Kasumi-1 (cell line): ENCODE results near the gene KDM4B.
"Not testable (repeated sequence)": the region's sequence is repeated elsewhere in the genome, so short reads cannot be mapped to it uniquely, and the experiment has no call there.

ENCODE experiments used
- DNase-seq, 2 experiments: peaks; one replicate each; lab custom pipeline; 2025; lab: John Stamatoyannopoulos, UW

The KDM4B gene

DNA sequence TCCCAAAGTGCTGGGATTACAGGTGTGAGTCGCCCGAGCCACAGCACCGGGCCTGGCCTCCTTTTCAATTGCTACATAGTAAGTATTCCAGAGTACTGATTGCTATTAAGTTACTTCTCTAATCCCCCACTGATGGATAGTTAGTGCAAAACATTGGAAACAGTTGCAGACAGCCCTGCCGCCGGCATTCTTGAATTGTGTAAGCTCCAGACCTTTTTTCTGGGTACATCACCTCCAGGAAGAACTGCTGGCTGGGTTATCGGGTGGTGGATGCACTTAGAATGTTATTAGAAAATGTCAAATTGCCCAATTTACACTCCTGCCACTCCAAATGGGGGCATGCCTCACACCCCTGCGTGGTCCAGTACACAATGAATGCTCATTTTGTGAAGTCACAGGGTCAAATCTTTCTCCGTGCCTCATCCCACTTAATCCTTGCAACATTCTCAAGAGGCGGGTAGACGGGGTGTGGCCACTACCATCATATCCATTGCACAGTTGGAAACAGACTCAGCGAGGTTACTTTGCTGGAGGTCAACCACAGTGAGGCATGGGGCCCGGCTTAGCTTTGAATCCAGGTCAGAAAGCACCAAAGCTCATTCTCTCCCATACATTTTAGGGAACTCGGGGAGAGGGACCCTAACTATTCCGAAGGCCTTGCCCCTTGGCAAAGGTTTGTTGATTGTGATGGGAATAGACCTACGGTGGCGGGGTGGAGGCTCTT, 1.0 kb upstream of the KDM4B start:
- no peak for DNase-seq

DNA sequence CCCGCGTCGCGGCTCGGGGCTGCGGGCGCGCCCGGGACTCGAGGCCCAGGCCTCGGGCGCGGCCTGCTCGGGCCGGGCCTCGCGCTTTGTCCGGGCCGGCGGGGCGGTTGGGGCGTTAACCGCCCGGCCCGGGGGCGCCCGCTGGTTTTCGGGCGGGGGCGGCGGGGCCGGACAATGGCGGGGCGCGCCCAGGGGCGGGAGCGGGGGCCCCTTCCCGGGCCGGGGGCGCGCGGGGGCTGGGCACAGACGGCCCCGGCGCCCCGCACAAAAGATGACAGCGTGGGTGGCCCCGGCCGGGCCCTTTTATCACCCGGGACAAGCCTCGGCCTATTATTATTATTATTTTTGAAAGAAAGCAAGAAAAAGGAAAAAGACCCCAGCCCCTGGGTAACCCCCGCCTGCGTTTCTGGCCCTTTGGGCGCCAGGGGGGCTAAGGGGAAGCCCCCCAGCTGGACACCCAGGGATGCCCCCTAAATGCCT, 419 bp downstream of the KDM4B start:
- no peak for DNase-seq

DNA sequence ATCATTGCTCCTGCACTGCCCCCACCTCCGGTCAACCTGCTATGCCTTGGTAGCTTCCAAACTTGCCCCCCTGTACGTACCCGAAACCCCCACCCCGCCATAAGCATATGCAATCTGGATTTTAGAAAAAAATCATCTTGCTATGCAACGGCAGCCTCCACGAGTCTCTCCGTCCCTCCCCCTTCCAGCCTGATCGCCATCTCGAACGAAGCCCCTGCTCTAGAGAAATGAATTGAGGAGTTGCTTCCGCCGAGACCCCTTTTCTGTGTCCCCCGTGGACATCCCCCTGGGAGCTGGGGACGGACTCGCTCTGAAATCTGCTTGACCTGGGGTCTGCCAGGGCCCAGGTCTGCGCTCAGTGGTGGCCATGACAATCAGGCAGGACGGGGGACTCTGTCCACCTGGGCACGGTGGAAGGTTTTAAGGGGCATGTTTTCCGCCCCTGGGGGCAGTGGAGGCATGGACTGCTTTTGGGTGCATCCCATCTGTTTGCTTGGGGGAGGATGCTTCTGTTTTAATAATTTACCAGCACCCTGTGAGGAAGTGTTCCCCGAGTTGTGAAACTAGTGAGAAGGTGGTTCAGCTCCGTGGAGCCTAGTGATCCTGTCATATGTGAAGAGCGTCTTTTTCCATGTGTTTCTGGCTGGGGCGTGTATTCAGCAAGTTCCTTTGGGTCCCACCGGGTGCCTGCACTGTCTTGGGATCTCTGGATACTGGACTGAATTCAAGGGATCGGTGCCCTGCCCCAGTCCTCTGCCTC, 1.0 kb downstream of the KDM4B start:
- peak; percentile 23 to 41 for DNase-seq

DNA sequence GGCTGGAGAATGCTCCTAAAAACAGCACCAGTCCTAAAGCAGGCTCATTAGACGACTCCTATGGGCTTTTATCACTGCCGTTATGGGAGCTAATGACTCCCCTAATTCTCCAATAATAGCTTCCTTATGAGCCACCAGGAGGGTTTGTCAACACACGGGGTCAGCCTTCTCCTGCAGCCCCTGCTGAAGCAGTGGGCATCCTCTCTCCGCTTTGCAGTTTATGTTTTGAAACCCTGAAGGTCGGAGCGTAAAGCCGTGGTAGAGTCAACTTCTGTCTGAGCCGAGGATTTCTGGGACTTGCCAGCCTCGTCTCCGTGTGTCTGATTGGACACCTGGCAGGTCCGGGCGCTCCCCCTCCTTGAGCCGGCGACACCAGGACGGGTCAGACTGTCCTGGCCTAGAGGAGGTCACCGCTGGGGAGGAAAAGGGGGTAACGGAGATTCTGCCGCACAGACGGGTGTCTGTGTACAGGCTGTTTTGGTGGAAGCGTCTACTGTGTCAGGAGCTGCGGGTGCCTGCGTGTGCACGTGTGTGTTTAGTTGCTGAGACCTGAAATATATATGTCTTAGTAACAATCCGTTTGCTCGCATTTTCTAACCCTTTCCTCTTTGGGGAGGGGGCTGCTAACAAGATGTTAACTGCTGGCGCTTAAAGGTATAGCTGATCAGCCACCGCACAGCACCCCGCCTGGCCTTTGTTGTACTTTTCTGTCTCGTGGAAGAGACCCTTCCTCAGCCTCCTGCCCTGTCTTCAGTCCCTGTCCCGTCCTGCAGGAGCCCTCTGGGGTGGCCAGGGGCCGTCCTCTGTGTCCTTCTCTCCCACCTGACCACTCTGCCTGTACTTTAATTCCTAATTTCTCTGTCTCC, 1.9 kb downstream of the KDM4B start:
- peak; percentile 31 to 41 for DNase-seq

DNA sequence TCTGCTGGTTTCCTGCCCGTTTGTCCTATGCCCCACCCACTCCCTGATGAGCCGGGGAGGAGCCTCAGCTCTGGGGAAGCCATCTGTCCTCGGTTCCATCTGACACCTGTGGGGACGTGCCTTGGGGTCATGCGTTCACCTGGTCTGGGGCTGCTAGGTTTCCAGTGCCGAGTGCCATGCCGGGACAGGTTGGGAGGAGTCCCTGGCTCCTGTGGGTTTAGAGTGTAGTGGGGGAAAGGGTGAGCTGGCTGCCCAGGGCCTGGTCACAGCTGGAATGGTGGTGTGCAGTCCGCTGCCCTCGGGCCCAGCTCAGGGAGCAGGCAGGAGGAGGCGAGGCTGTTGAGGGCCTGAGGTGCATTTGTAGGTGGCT, 2.5 kb downstream of the KDM4B start:
- no peak for DNase-seq

DNA sequence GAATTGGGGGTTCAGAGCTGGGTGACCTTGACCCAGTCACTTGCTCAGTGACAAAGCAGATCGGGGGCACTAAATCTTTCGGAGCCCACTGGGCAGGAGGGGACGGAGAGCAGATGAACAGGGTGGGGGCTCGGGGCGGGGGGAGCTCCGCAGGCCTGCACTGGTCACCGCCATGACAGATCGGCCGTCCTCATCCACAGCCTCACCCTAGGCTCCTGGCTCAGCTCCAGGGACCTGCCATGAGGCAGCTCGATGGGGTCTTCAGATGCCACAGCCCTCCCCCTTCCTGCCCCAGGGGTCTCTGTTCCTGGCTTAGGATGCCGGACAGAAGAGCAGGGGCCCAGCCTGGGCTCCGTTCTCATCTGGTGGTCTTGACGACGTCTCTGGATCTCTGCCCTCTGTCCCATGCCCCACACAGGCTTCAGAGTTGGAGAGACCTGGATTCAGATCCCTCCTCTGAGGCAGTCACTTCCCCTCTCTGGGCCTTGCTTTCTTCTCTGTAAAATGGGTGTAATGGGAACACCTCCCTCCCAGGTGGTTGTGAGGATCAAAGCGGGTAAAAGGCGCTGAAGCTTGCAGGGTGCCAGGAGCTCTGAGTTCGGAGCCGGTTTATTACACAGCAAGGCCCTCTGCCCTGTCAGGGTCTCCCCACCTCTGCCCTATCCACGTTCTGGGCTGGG, 3.0 kb downstream of the KDM4B start:
- no peak for DNase-seq

DNA sequence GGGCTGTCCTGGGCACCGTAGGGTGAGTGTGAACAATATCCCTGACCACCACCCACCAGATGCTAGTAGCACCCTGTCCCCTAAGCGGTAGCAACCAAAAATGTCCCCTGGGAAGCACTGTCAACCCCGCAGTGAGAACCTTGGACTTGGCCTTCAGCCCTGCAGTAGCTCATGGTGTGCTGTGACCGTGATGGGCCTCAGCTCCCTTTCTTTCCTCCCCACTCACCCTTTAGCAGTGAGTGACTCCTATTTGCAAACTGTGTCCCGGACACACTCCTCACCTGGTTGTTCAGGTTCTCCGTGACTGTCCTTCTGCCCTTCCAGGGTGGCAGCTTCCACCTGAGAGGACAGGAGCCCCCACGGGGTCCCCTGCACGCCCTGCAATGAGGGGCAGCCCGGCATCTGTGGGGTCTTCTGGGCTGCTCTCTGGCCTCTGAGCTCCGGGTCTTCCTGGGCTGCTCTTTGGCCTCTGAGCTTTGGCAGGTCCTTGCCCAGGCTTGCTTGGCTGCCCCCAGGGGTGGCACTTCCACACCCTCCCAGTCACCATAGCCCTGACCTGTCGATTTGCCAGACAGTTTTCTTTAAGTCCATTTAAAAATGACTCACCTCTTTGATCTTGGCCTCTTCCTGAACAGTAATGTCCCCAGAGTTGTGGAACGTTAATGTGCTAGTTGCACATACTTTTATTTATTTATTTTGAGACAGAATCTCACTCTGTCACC, 3.8 kb downstream of the KDM4B start:
- no peak for DNase-seq

DNA sequence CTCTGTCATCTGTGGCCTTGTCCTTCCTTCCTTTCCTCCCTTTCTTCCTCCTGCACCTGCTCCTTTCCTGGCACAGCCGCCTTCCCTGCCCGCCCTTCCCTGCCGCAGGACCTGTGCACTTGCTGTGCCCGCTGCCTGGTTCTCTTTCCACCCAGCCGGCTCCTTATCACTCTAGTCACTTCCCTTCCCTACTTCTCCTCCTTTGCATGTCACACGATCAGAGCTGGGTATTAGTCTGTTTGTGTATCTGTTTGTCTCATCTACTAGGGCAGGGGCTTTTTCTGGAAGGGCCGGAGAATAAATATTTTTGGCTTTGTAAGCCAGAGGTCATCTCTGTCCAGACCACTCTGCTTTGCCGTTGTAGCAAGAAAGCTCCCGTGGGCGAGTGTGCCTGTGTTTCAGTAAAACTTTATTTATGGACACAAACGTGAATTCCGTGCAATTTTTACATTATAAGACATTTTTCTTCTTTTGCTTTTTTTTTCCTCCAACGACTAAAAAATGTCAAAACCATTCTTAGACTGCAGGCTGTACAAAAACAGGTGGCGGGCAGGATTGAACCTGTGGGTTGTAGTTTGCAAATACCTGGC, 6.1 kb downstream of the KDM4B start:
- peak; percentile 33 to 55 for DNase-seq

DNA sequence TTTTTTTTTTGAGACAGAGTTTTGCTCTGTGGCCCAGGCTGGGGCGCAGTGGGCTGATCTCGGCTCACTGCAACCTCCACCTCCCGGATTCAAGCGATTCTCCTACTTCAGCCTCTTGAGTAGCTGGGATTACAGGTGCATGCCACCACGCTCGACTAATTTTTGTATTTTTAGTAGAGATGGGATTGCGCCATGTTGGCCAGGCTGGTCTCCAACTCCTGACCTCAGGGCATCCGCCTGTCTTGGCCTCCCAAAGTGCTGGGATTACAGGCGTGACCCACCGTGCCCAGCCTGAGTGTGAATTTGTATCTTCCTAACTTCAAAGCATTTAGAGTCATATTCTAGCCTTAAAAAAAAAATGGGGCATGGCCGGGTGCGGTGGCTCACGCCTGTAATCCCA, 6.7 kb downstream of the KDM4B start:
- not testable (repeated sequence) for DNase-seq

DNA sequence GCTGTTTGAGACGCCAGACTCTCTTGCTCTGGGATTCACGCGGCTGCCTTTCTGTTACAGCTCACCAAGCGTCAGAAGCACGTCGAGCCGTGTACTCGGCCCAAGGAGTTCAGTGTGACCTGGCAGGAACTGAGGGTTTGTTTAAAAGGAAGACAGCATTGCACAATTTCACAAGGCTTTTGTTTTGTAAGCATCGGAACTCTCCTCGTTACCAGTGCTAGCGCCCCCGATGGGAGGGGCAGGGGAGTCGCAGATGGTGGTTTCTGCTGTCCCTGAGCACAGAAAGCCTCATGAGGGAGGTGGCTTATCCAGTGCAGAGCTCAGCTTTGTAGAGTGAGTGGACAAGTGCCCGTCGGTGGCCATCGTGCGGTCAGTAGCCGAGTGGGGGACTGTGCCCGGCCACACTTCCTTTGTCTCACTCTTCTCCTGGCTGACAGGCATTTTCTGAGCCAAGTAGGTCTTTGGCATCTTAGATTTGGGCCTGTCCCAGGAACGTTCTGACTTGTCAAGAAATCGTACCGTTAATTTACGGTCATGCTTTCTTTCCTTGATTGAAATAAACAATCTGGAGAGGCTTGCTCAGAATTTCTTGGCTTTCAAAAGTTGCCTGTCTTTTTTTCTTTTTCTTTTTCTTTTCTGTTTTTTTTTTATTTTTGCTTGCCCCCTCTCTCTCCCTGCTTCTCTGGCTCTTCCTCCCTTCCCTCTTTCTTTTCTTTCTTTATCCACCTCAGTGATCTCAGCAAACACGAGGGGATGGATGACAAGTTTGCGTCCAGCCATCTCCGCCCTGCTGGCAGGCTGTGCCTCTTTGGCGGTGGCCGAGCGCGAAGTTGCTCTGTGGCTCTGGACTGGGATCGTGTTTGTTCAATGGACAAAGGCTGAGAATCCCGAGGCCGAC, 7.7 kb downstream of the KDM4B start:
- DNase-seq = peak; percentile 98 to 99

DNA sequence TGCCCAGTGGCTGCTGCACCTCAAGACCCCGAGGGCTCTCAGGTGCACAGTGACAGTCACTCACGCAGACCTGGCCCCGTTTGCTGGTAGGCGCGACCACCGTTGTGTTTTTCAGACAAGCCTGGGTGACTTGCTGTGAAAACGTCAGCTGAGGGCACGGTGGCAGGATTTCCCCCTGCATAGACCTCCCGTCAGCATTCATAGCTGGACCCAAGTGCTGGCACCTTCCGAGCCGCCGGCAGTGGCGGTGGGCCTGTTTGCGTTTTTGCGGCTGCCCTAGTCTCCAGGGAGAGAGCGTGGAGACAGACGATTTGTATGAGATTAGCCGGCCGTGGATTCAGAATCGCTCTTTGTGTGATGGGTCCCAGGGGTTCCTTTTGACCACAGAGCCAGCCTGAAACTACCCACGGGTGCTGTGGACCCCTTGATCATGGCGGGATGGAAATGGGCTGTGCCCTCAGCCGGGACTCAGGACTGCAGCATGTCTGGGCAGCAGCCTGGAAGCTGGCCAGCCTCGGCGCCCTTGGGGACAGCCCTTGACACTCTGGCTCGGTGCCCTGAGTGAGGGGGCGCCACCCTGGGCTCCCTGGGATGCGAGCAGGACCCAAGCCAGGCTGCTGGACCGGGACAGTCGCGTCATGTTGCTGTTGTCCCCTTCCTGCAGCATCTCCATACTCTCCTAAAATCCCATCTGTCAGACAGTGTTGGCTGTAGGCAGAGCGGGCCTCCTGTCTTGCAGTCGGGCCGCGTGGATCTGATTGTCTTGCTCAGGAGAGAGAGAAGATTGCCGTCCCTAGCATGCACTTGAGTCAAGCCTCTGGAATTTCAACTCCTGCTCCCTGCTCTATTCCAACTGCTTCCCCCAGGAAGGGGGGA, 8.6 kb downstream of the KDM4B start:
- DNase-seq = no peak

DNA sequence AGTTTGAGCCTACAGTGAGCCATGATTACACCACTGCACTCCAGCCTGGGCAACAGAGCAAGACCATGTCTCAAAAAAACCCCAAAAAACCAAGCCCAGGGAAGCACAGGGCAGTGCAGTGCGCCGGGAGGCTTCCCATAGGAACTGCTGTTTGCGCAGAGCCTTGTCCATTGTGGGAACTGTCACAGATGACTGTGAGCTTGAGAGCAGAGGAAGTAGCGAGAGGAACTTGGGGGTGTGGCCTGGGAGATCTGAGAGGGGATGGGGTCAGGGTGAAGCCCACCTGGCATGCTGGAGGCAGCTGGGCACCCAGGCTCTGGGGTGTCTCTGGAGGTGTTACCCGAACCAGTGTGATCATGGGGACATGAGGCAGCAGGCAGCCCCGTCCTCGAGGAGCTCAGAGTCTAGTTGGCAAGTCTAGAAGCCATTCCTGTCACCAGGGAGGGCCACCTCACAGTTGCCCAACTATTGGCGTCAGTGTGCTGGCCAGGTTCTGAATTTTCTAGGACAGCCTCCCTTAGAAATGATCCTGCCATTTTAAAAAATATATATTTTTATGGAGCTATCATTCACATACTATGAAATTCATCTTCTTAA, 10.4 kb downstream of the KDM4B start:
- peak in 1 of 2 experiments; percentile 4 for DNase-seq

DNA sequence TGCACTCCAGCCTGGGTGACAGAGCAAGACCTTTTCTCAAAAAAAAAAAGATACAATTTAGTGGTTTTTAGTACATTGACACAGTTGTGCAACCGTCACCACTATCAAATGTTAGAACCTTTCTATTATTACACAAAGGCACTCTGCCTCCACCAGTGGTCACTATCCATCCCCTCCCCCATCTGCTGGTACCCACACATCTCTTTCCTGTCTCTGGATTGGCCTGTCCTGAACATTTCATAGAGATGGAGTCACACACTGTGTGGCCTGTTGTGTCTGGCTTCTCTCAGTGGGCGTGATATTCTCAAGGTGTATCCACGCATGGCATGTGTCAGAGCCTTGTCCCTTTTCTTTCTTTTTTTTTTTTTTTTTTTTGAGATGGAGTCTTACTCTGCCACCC, 11.2 kb downstream of the KDM4B start:
- DNase-seq = no peak

DNA sequence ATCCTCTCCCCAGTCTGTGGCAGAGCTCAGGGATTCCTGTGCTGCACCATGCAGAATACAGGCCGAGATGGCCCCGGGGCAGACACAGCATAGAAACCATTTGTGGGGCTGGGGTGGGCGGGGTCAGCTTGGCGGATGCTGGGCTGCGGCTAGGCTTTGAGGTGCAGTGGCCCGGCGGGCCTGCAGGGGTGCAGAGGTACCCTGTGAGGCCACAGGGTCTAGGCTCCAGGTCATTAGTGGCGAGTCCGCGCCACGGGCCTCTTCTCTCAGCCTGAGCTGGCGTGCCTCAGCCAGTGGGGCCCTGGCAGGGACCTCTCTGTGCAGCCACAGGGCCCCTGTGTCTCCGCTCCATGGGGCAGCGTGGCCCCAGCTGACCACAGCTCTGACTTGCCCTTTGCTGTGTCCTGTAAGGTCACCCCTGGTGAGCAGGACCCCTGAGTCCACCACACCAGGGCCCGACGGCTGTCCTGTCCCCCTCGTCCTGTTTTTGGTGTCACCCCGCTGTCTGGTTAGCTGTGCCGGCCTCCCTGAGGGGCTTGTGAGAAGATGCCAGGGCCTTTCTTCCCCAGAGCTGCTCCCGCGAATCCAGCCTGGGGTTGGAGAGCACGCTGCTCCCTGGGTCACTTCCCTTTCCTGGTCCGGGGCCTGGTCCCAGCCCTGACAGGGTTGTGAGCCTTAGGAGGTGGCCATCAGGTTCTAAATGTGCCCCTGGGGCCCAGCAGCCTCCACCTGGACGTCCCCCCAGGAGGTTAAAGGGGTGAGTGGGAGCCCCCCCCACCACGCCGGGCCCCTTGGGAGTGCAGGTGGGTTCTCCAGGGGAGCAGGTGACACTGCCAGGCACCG, 12.1 kb downstream of the KDM4B start:
- DNase-seq = no peak

DNA sequence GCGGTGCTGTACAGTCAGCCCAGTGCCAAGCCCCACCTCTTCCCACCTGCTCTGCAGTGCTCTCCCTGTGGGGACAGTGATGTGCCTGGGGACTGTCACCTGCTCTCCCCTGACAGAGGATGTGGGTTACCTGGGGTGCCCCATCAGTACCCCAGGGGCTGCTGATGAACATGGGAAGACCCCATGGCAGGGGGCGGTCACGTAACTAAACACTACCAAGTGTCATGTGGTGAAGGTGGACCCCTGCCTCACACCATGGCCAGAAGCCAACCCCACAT, 12.7 kb downstream of the KDM4B start:
- no peak for DNase-seq

DNA sequence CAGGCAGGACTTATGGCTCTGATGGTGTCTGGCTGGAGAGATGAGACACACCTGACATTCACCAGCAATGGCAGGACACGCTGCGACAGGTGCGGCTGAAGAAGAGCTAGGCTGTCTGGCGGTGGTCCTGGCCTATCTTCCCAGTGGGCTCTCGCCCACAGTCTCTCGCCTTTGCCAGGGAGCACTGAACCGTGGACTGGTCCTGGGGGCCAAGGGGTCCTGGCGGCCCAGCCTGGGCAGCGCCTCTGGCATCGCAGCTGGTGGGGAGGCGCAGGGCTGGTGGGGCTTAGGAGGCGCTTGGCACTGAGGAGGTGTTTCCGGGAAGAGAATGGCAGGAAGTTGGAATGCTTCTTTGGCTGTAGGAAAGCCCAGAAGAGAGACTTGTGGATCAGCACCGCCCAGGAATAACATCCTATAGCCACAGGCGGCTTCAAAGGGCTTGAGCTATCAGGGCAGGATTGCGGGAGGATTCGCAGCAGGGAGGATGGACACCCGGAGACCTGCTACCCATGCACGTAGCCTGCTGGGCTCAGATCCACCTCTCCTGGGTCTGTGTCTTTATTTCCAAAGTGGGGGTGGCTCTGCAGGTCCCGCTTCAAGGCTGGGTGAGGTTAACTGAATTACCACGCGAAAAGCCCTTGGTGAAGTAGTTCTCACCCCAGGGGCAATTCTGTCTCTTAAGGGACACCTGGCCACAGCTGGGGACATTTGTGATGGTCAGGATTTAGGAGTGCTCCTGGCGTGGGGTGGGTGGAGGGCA, 14.6 kb downstream of the KDM4B start:
- no peak for DNase-seq

DNA sequence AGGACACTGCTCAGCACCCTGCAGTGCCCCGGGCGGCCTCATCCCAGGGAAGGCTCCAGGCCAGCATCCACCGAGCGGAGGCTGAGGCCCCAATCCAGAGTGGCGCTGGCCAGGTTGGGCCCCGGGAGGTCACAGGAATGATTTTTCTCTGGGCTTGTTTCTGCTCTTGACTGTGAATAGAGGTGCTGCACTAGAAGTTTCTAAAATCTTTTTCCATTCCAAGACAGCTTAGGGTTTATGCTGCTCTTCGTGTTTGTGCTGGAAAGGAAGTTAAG, 15.1 kb downstream of the KDM4B start:
- no peak for DNase-seq
